ENCODE measurements around the gene ADAM8. TPM values are rescaled to one million over a fixed set of nuclear protein-coding genes. Genes with fewer than 3 reads are reported as not detected.

Gene ADAM8
- polyA plus RNA-seq, 1 donor from 2014 or later, result 6.4 TPM

DNA sequence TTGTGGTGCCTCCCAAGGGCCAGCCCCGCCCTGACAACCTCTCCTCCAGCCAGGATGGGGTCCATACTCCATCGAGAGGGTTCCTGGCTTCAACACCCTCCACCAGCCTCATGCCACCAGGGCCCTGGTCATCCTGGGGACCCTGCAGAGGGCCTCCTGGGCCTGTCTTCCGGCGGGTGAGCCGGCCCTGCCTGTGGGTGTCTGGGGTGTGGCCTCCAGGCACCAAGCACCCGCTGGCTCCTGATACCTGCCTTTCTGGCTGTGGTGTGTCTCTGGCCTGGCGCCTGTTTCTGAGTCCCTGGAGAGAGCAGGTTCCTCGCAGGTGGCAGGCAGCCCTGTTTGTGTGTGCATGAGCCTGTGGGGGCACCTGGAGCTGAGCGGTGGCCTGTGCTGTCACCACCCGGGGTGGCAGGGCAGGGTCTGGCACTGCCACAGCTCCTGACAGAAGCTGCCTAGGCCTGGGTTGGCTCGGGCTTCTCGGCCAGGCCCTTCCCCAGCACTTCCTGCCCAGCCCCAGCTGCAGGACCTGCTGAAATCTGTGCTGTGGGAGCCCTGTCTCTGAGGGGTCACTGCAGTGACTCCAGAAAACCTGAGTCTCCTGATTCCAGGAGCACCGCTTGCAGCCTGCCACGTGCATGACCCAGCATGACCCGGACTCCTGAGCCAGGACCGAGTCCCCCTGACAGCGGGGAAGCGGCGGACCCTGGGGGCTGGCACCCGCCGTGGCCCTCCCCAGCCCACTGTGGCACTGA, 18.4 kb downstream of the ADAM8 start:
- Histone ChIP-seq H2AFZ (ENCODE audit: low read depth, low read length) (no peak overlapping the region), H3K9me2 (ENCODE audit: insufficient read depth, low read length) (no peaks in the 10 kb centered on the region), H3K36me3 (ENCODE audit: insufficient read depth, low read length) (no peaks in the 10 kb centered on the region), H4K20me1 (ENCODE audit: insufficient read depth) (no peaks in the 10 kb centered on the region), H3K4me2 (ENCODE audit: low read length) (no peak overlapping the region), H3K79me2 (replicated peaks; ENCODE audit: insufficient read depth, low read length) (no peaks in the 10 kb centered on the region), H3K9ac (ENCODE audit: low read length) (no peak overlapping the region), H3K9me3 (ENCODE audit: low read length) (no peaks in the 10 kb centered on the region), H3K27me3 (ENCODE audit: insufficient read depth, low read depth, low read length) (no peaks in the 10 kb centered on the region), H3F3A (ENCODE audit: insufficient read depth, low read length, poor library complexity, severe bottlenecking) (no peaks in the 10 kb centered on the region), H3K4me3 (ENCODE audit: low read length) (no peak overlapping the region), H3K27ac (ENCODE audit: low read length) (no peak overlapping the region)
- TF ChIP-seq, protein P1, sequence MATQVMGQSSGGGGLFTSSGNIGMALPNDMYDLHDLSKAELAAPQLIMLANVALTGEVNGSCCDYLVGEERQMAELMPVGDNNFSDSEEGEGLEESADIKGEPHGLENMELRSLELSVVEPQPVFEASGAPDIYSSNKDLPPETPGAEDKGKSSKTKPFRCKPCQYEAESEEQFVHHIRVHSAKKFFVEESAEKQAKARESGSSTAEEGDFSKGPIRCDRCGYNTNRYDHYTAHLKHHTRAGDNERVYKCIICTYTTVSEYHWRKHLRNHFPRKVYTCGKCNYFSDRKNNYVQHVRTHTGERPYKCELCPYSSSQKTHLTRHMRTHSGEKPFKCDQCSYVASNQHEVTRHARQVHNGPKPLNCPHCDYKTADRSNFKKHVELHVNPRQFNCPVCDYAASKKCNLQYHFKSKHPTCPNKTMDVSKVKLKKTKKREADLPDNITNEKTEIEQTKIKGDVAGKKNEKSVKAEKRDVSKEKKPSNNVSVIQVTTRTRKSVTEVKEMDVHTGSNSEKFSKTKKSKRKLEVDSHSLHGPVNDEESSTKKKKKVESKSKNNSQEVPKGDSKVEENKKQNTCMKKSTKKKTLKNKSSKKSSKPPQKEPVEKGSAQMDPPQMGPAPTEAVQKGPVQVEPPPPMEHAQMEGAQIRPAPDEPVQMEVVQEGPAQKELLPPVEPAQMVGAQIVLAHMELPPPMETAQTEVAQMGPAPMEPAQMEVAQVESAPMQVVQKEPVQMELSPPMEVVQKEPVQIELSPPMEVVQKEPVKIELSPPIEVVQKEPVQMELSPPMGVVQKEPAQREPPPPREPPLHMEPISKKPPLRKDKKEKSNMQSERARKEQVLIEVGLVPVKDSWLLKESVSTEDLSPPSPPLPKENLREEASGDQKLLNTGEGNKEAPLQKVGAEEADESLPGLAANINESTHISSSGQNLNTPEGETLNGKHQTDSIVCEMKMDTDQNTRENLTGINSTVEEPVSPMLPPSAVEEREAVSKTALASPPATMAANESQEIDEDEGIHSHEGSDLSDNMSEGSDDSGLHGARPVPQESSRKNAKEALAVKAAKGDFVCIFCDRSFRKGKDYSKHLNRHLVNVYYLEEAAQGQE (IDR thresholded peaks at IDR 0.05; ENCODE audit: borderline replicate concordance), result no peak
- TF ChIP-seq MXI1 (conservative IDR thresholded peaks at IDR 0.05; ENCODE audit: poor library complexity, severe bottlenecking), result no peak
- no peak for TF ChIP-seq RAD21 (conservative IDR thresholded peaks at IDR 0.05)
- TF ChIP-seq, protein P2, sequence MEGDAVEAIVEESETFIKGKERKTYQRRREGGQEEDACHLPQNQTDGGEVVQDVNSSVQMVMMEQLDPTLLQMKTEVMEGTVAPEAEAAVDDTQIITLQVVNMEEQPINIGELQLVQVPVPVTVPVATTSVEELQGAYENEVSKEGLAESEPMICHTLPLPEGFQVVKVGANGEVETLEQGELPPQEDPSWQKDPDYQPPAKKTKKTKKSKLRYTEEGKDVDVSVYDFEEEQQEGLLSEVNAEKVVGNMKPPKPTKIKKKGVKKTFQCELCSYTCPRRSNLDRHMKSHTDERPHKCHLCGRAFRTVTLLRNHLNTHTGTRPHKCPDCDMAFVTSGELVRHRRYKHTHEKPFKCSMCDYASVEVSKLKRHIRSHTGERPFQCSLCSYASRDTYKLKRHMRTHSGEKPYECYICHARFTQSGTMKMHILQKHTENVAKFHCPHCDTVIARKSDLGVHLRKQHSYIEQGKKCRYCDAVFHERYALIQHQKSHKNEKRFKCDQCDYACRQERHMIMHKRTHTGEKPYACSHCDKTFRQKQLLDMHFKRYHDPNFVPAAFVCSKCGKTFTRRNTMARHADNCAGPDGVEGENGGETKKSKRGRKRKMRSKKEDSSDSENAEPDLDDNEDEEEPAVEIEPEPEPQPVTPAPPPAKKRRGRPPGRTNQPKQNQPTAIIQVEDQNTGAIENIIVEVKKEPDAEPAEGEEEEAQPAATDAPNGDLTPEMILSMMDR (IDR thresholded peaks at IDR 0.05; ENCODE audit: poor library complexity, severe bottlenecking), result no peak

DNA sequence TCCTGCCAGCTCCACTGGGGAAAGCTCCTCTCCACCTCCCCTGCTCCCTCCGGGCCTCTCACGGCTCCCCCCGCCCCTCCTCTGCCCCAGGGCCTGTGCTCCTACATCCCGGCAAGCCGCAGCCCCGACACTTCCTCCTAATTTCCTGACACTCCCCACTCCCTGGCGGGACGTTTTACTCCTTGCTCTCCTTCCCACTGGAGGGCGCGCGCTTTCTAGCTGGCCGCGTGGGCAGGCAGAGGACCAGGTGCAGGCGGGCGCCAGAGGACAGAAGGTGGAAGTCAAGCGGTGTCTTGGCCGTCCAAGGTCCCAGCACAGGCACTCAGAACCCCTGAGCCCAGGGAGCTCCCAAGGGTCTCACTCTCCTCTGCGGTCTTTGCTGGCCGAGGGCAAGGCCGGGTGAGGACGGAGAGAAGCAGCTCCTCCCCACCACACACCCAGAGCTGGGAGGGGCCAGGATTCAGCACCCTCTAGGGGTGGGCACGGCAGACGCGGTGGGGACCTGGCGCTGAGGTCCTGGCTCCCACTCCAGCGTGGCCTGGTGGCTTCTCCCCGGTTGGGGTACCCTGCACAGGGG, 19.1 kb downstream of the ADAM8 start:
- no peaks in the 10 kb centered on the region for H4K20me1 ChIP-seq (ENCODE audit: insufficient read depth)
- no peaks in the 10 kb centered on the region for H3K9me3 ChIP-seq (ENCODE audit: low read length)
- H3K4me3 ChIP-seq (ENCODE audit: low read length), result no peak overlapping the region
- TF ChIP-seq RAD21 (conservative IDR thresholded peaks at IDR 0.05), result no peak
- no peak for TF ChIP-seq TAF1 (IDR thresholded peaks at IDR 0.05; ENCODE audit: low read depth)
- TF ChIP-seq MXI1 (conservative IDR thresholded peaks at IDR 0.05; ENCODE audit: poor library complexity, severe bottlenecking), result no peak
- TF ChIP-seq, protein P1 (IDR thresholded peaks at IDR 0.05; ENCODE audit: borderline replicate concordance), result no peak
- TF ChIP-seq EP300 (conservative IDR thresholded peaks at IDR 0.05; ENCODE audit: poor library complexity, severe bottlenecking), result no peak
- no peak for TF ChIP-seq SMC3 (conservative IDR thresholded peaks at IDR 0.05; ENCODE audit: poor library complexity)
- TF ChIP-seq, protein P2 (IDR thresholded peaks at IDR 0.05; ENCODE audit: poor library complexity, severe bottlenecking), result no peak
- TF ChIP-seq EZH2 (IDR thresholded peaks at IDR 0.05; ENCODE audit: borderline replicate concordance, insufficient read depth, low read length, poor library complexity, severe bottlenecking), result no peak
- no peak for TF ChIP-seq POLR2AphosphoS5 (IDR thresholded peaks at IDR 0.05)
- H3K27me3 ChIP-seq (ENCODE audit: insufficient read depth, low read depth, low read length), result no peaks in the 10 kb centered on the region
- no peak overlapping the region for H3K9ac ChIP-seq (ENCODE audit: low read length)
- H3K9me2 ChIP-seq (ENCODE audit: insufficient read depth, low read length), result no peaks in the 10 kb centered on the region
- H3F3A ChIP-seq (ENCODE audit: insufficient read depth, low read length, poor library complexity, severe bottlenecking), result no peaks in the 10 kb centered on the region
- H2AFZ ChIP-seq (ENCODE audit: low read depth, low read length), result no peak overlapping the region
- no peak overlapping the region for H3K27ac ChIP-seq (ENCODE audit: low read length)
- H3K79me2 ChIP-seq (replicated peaks; ENCODE audit: insufficient read depth, low read length), result no peaks in the 10 kb centered on the region
- H3K4me2 ChIP-seq (ENCODE audit: low read length), result no peak overlapping the region
- H3K36me3 ChIP-seq (ENCODE audit: insufficient read depth, low read length), result no peaks in the 10 kb centered on the region
